Breast epithelium (tissue), 4 donors: ENCODE data around the gene MBLAC1. TPM values are rescaled to one million over a fixed set of nuclear protein-coding genes. Genes with fewer than 3 reads are reported as not detected.
A peak's percentile ranks its signal among the peaks of the same experiment; 100 is the strongest.

ENCODE experiments used
- DNase-seq, 2 donors: peaks; one replicate each; pipeline ENCODE4 v3.0.0-alpha.2; 2019; ENCODE audit warnings: low spot score in 2 of 2
- H3K27ac ChIP-seq, 2 donors: fragments of 200-600 bp; sonication (generic) in 1 of 2; one replicate each; pipeline ENCODE4 v1.5.1; 2016 to 2019; ENCODE audit warnings: mild to moderate bottlenecking in 1 of 2
- H3K27me3 ChIP-seq, 2 donors: fragments of 200-600 bp; sonication (generic) in 1 of 2; one replicate each; pipeline versions ENCODE4 v1.5.1 to v1.6.0; 2017 to 2019; ENCODE audit warnings: control low read depth in 1 of 2, mild to moderate bottlenecking in 1 of 2
- H3K36me3 ChIP-seq: fragments of 200-600 bp; one replicate; pipeline ENCODE4 v1.5.1; 2019
- H3K4me1 ChIP-seq, 2 donors: fragments of 200-600 bp; sonication (generic); one replicate each; pipeline ENCODE4 v1.5.1; 2016 to 2019; ENCODE audit warnings: control low read depth in 1 of 2
- H3K4me3 ChIP-seq, 3 donors: fragments of 200-600 bp; sonication (generic); 1 replicate in 2 of 3; 2 replicates in 1 of 3; pipeline ENCODE4 v1.5.1; 2016 to 2019; ENCODE audit warnings: mild to moderate bottlenecking in 3 of 3, moderate library complexity in 2 of 3
- H3K9me3 ChIP-seq, 2 donors: fragments of 200-600 bp; sonication (generic) in 1 of 2; one replicate each; pipeline ENCODE4 v1.5.1; 2016 to 2019; ENCODE audit warnings: control low read depth in 1 of 2
- POLR2A ChIP-seq: fragments of 450-650 bp; IDR thresholded peaks from one replicate; pipeline ENCODE4 v1.6.1; 2016; ENCODE audit warnings: antibody characterized with exemption, mild to moderate bottlenecking, moderate library complexity
- POLR2AphosphoS5 ChIP-seq, 3 donors: sonication (generic); formaldehyde crosslinking; IDR thresholded peaks; one replicate each; pipeline ENCODE4 v1.6.1; 2017; ENCODE audit warnings: antibody characterized with exemption in 3 of 3
- intact Hi-C: fragments of 100-400 bp; cut with DNase I; formaldehyde crosslinking; loops from one replicate; pipeline ENCODE4 v1.15.1; 2023; ENCODE audit warnings: low total_unique reads
- total RNA-seq, 3 donors: library from RNA; depleted of rRNA; stranded (reverse); fragments of >200 nt; gene quantifications; one replicate each; pipeline ENCODE4 v1.1.0, GENCODE V29; 2016
- TF ChIP-seq, protein P1 (sequence below), 3 donors: fragments of 450-650 bp; IDR thresholded peaks; one replicate each; pipeline ENCODE4 v1.5.1; 2016 to 2017; ENCODE audit warnings: antibody characterized with exemption in 3 of 3, mild to moderate bottlenecking in 3 of 3, moderate library complexity in 3 of 3

MBLAC1 gene
- total RNA-seq, 3 donors from 2014 or later: 2.7 to 6.9 (median 4.5) TPM

DNA sequence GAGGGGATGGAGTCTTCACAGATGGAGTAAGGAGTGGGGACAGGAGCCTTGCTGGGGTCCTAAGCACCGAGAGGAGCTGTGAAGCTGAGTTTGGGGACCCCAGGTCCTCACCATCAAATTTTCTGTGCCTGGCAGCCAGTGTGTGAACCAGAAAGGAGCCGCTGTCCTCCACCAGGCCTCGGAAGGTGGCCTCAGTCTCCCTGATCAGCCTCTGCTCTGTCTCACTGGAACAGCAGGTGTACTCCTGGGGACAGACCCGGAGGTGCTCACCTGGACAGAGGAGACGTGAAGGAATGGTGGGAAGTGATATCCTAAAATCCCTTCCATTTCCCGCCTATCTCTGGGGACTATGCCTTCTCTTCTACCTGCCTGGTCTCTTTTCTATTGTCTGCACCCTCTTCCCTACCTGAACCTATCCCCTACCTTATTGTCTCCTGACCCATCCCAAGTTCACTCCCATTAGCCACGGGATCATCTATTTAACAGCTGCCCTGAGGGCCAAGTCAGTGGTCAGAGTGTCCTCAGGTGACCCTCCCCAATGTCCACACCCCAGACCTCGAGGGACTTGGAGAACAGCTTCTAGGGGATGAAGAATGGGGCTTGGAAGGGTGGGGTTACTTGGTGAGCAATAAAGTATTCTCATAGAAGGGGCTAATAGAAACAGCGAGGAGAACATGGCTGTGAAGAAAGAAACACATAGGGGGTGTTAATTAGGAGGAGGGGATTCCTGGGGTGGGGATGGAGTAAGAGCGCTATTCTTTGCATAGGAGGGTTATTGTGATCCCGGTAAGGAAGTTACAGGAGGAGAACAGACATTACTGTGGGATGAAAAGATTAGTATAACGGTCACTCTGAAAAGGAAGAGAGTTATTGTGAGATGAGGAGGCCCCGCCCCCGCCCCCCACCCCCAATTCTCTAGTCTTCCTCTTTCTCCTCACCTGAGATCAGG, 49.6 kb downstream of the MBLAC1 start:
- H3K9me3 ChIP-seq: no peaks in the 10 kb centered on the region
- no peak for DNase-seq
- intact Hi-C loops: no loop called here

DNA sequence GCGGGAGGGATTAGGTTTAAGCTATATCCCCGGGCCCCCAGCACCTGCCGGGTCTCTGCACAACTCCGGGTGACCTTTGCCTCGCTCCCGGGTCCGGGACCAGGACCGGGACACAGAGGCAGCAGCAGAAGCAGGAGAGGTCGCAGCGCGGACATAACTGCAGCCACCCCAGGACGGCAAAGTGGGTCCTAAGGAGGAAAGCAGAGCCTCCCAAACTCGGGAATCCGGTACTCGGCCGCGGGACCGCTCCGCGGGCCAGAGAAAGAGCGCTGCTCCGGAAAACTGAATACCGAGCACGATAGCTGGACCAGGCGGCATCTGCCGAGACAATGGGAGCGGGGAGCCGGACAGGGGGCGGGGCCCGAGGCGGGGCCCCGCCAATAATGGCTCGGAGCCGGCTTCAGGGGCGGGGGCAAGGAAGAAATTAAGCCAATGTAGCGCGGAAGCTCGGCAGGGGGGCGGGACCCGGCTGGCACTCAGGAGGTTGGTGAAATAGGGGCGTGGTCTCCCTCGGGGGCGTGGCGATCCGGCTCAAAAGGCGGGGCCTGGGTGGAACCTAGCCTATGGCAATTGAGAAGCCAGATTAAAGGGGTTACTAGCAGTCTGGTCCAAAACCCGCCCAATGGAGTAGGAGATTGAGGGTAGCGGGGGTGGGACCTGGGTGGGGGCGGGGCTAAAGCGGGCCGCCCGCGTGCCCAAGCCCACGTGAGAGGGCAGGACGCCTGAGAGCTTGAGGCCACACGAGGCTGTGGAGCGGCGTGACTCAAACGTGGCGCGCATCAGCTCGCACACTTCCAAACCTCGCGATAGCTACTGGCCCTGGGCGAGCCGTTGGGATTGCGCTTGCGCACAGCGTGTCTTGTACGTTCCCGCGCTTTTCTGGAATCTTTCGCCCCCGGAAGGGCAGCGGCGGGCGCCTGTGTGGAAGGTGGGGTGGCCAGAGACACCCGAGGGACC, 50.6 kb downstream of the MBLAC1 start, which contains the start of the genes GPC2 and STAG3:
Gene GPC2 (minus strand): TSS at position 337 of the 957 bp plus-strand sequence. CDS start 182 bp downstream, at position 155.
Gene STAG3 (plus strand): TSS at position 874 of the 957 bp plus-strand sequence. CDS start 2,639 bp downstream, outside the sequence.
- peak within 1 kb of the TSS; percentile 40 to 65 (median 54) for H3K4me3 ChIP-seq
- DNase-seq: peak; percentile 90 to 92
- H3K36me3 ChIP-seq: no peaks in the 10 kb centered on the region
- intact Hi-C loops: no loop called here
- TF ChIP-seq POLR2A (no peak), POLR2AphosphoS5 (IDR thresholded peaks at IDR 0.05) (peak in 2 of 3 donors; percentile 21 to 49)
- TF ChIP-seq, protein P1, sequence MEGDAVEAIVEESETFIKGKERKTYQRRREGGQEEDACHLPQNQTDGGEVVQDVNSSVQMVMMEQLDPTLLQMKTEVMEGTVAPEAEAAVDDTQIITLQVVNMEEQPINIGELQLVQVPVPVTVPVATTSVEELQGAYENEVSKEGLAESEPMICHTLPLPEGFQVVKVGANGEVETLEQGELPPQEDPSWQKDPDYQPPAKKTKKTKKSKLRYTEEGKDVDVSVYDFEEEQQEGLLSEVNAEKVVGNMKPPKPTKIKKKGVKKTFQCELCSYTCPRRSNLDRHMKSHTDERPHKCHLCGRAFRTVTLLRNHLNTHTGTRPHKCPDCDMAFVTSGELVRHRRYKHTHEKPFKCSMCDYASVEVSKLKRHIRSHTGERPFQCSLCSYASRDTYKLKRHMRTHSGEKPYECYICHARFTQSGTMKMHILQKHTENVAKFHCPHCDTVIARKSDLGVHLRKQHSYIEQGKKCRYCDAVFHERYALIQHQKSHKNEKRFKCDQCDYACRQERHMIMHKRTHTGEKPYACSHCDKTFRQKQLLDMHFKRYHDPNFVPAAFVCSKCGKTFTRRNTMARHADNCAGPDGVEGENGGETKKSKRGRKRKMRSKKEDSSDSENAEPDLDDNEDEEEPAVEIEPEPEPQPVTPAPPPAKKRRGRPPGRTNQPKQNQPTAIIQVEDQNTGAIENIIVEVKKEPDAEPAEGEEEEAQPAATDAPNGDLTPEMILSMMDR (IDR thresholded peaks at IDR 0.05): no peak
- no peaks in the 10 kb centered on the region for H3K27me3 ChIP-seq
- no peaks in the 10 kb centered on the region for H3K9me3 ChIP-seq
- H3K27ac ChIP-seq: peak within 1 kb of the TSS; percentile 15 to 36
- no peaks in the 10 kb centered on the region for H3K4me1 ChIP-seq

More for the DNA sequence above, 49.6 kb downstream of the MBLAC1 start:
- no peaks in the 10 kb centered on the region for H3K27me3 ChIP-seq
- peak overlapping the region; percentile 40 to 65 (median 54) for H3K4me3 ChIP-seq
- H3K27ac ChIP-seq: peak overlapping the region in 1 of 2 donors; percentile 36
- H3K4me1 ChIP-seq: no peaks in the 10 kb centered on the region
- no peaks in the 10 kb centered on the region for H3K36me3 ChIP-seq
- no peak for TF ChIP-seq POLR2AphosphoS5 (IDR thresholded peaks at IDR 0.05)
- no peak for TF ChIP-seq POLR2A
- TF ChIP-seq, protein P1 (IDR thresholded peaks at IDR 0.05): no peak

Other genes with a start within 250 kb of the MBLAC1 start
- gene OR2AE1, start 249.9 kb upstream of the MBLAC1 start, total RNA-seq: under 1 TPM; 0.32 to 0.98 (median 0.88) TPM
- 10 to 100 TPM; 46.1 to 65.9 (median 57.7) TPM for gene TRIM4, start 207.4 kb upstream of the MBLAC1 start, total RNA-seq
- 10 to 100 TPM in 1 of 3 donors, 1 to 10 TPM in 1, under 1 TPM in 1; 0.80 to 25.6 (median 6.6) TPM for gene GJC3, start 197.3 kb upstream of the MBLAC1 start, total RNA-seq
- gene AZGP1, start 150.9 kb upstream of the MBLAC1 start, total RNA-seq: 1,000 to 10,000 TPM in 2 of 3 donors, 10 to 100 TPM in 1; 40.0 to 4,981 (median 3,161) TPM
- 10 to 100 TPM; 30.6 to 65.1 (median 52.4) TPM for gene ZKSCAN1, start 111.4 kb upstream of the MBLAC1 start, total RNA-seq
- 10 to 100 TPM; 12.8 to 21.8 (median 13.0) TPM for gene ZSCAN21, start 77.2 kb upstream of the MBLAC1 start, total RNA-seq
- 10 to 100 TPM; 19.4 to 43.6 (median 31.5) TPM for gene ZNF3, start 45.2 kb upstream of the MBLAC1 start, total RNA-seq
- gene COPS6, start 38.0 kb upstream of the MBLAC1 start, total RNA-seq: 10 to 100 TPM; 40.8 to 73.4 (median 49.6) TPM
- 10 to 100 TPM; 46.9 to 51.7 (median 50.1) TPM for gene MCM7, start 25.6 kb upstream of the MBLAC1 start, total RNA-seq
- 10 to 100 TPM; 13.8 to 23.3 (median 18.7) TPM for gene AP4M1, start 25.3 kb upstream of the MBLAC1 start, total RNA-seq
- 10 to 100 TPM; 31.5 to 35.0 (median 34.4) TPM for gene TAF6, start 7.6 kb upstream of the MBLAC1 start, total RNA-seq
- gene CNPY4, start 7.3 kb upstream of the MBLAC1 start, total RNA-seq: 10 to 100 TPM in 2 of 3 donors, 1 to 10 TPM in 1; 7.2 to 11.8 (median 11.3) TPM
- gene LAMTOR4, start 22.0 kb downstream of the MBLAC1 start, total RNA-seq: 100 to 1,000 TPM; 154 to 285 (median 207) TPM
- gene TRAPPC14, start 31.8 kb downstream of the MBLAC1 start, total RNA-seq: 10 to 100 TPM in 2 of 3 donors, 1 to 10 TPM in 1; 3.4 to 16.1 (median 12.6) TPM
- 1 to 10 TPM in 2 of 3 donors, under 1 TPM in 1; 0.98 to 2.5 (median 1.9) TPM for gene GAL3ST4, start 41.6 kb downstream of the MBLAC1 start, total RNA-seq
- 1 to 10 TPM; 1.4 to 3.6 (median 3.4) TPM for gene GPC2, start 50.4 kb downstream of the MBLAC1 start, total RNA-seq
- 1 to 10 TPM in 2 of 3 donors, under 1 TPM in 1; 0.80 to 3.3 (median 1.3) TPM for gene STAG3, start 51.0 kb downstream of the MBLAC1 start, total RNA-seq
- gene PVRIG, start 93.0 kb downstream of the MBLAC1 start, total RNA-seq: 1 to 10 TPM in 1 of 3 donors, under 1 TPM in 2; 0.32 to 1.2 (median 0.66) TPM
- not detected for gene SPDYE3, start 180.7 kb downstream of the MBLAC1 start, total RNA-seq
- 10 to 100 TPM; 33.8 to 100.0 (median 75.4) TPM for gene PILRB, start 231.2 kb downstream of the MBLAC1 start, total RNA-seq
- gene PILRA, start 246.5 kb downstream of the MBLAC1 start, total RNA-seq: 1 to 10 TPM; 4.3 to 9.9 (median 7.9) TPM